A549 (cell line): ENCODE results near the gene MYO1E. TPM values are rescaled to one million over a fixed set of nuclear protein-coding genes. Genes with fewer than 3 reads are reported as not detected.
A peak's percentile ranks its signal among the peaks of the same experiment; 100 is the strongest.

Experiments used
- ATAC-seq, 2 experiments: fragments of 200-7000 bp in 1 of 2; fragments of >200 bp in 1 of 2; cut with Nextera tagmentation in 1 of 2; cut with Tn5 transposase in 1 of 2; 3 replicates each; pipeline versions ENCODE4 v1.8.0 to v1.9.1; 2018 to 2020; ENCODE audit warnings: mild to moderate bottlenecking in 1 of 2, moderate library complexity in 1 of 2
- CTCF ChIA-PET: fragments of 300-600 bp; sonication (Branson Sonifier 250); formaldehyde crosslinking; extraction: SDS; loops from one replicate; lab custom pipeline; 2021; ENCODE audit warnings: antibody characterized with exemption, inconsistent platforms; lab: Yijun Ruan, JAX
- POLR2A ChIA-PET: fragments of 350-600 bp; formaldehyde crosslinking; extraction: SDS; loops from one replicate; lab custom pipeline; 2021; ENCODE audit warnings: antibody characterized with exemption, inconsistent platforms; lab: Yijun Ruan, JAX
- DNase-seq, 2 experiments: peaks; one replicate each; pipeline versions ENCODE4 v3.0.0 to v3.0.0-alpha.2; 2011 to 2016; ENCODE audit warnings: low read depth in 1 of 2, low spot score in 1 of 2
- FAIRE-seq: peaks from 2 replicates; lab custom pipeline; 2011; peaks lifted over from hg19 to GRCh38; lab: Jason Lieb, UNC
- H3K27ac ChIP-seq, 2 experiments: fragments of >200 bp; sonication (Bioruptor Twin); formaldehyde crosslinking; 3 replicates each; pipeline ENCODE4 v1.5.1; 2016 to 2017
- H3K4me1 ChIP-seq: fragments of >200 bp; sonication (Bioruptor Twin); formaldehyde crosslinking; 3 replicates; pipeline ENCODE4 v1.6.1; 2016
- H3K4me2 ChIP-seq: fragments of >200 bp; sonication (Bioruptor Twin); formaldehyde crosslinking; 3 replicates; pipeline ENCODE4 v1.6.1; 2016
- H3K4me3 ChIP-seq: fragments of >200 bp; sonication (Bioruptor Twin); formaldehyde crosslinking; 3 replicates; pipeline ENCODE4 v1.5.1; 2016
- H3K9me3 ChIP-seq: fragments of >200 bp; sonication (Bioruptor Twin); formaldehyde crosslinking; 3 replicates; pipeline ENCODE4 v1.6.1; 2016
- CBX2 ChIP-seq: fragments of 200-600 bp; sonication (generic); IDR thresholded peaks from 2 replicates; pipeline ENCODE4 v1.6.1; 2016; ENCODE audit warnings: low read depth, mild to moderate bottlenecking, borderline replicate concordance
- CBX8 ChIP-seq: fragments of 200-600 bp; sonication (generic); IDR thresholded peaks from 2 replicates; pipeline ENCODE4 v1.6.1; 2016
- EHMT2 ChIP-seq: fragments of 200-600 bp; sonication (generic); IDR thresholded peaks from 2 replicates; pipeline ENCODE4 v1.6.1; 2016; ENCODE audit warnings: antibody characterized with exemption, low read depth, mild to moderate bottlenecking, moderate library complexity
- HOXA7 ChIP-seq: fragments of 250-450 bp; sonication (Bioruptor Pico); IDR thresholded peaks from 2 replicates; pipeline ENCODE4 v1.5.0; 2020; ENCODE audit warnings: mild to moderate bottlenecking, moderate library complexity
- KDM5A ChIP-seq: fragments of 200-600 bp; sonication (generic); IDR thresholded peaks from 2 replicates; pipeline ENCODE4 v1.6.1; 2016; ENCODE audit warnings: antibody characterized with exemption, mild to moderate bottlenecking
- MAFK ChIP-seq: fragments of 450-650 bp; IDR thresholded peaks from 2 replicates; pipeline ENCODE4 v1.6.1; 2014; ENCODE audit not compliant: partially characterized antibody
- MAZ ChIP-seq: fragments of 150-350 bp; IDR thresholded peaks from 2 replicates; pipeline ENCODE4 v1.6.1; 2014; ENCODE audit warnings: antibody characterized with exemption, low read depth, low read length, borderline replicate concordance
- NPAS2 ChIP-seq: fragments of 250-450 bp; sonication (Bioruptor Pico); IDR thresholded peaks from 2 replicates; pipeline ENCODE4 v1.8.0; 2022; ENCODE audit warnings: mild to moderate bottlenecking, moderate library complexity, borderline replicate concordance
- NR3C1 ChIP-seq: fragments of >200 bp; sonication (Bioruptor Twin); formaldehyde crosslinking; IDR thresholded peaks from 3 replicates; pipeline ENCODE4 v1.6.1; 2017
- RAD21 ChIP-seq, 2 experiments: fragments of >200 bp in 1 of 2; sonication (Bioruptor Twin) in 1 of 2; formaldehyde crosslinking in 1 of 2; IDR thresholded peaks in 1 of 2; conservative IDR thresholded peaks in 1 of 2; 2 replicates in 1 of 2; 3 replicates in 1 of 2; pipeline ENCODE4 v1.6.1; 2012 to 2018; ENCODE audit warnings: inconsistent platforms in 1 of 2
- RFX5 ChIP-seq: fragments of 450-650 bp; IDR thresholded peaks from 2 replicates; pipeline ENCODE4 v1.7.1; 2014; ENCODE audit warnings: antibody characterized with exemption, mild to moderate bottlenecking, moderate library complexity
- RNF2 ChIP-seq: fragments of 200-600 bp; sonication (generic); IDR thresholded peaks from 2 replicates; pipeline ENCODE4 v1.6.1; 2016; ENCODE audit warnings: low read depth, mild to moderate bottlenecking, antibody characterized with exemption, moderate library complexity, borderline replicate concordance
- SMC3 ChIP-seq: fragments of >200 bp; sonication (Bioruptor Twin); formaldehyde crosslinking; IDR thresholded peaks from 3 replicates; pipeline ENCODE4 v1.6.1; 2018; ENCODE audit warnings: inconsistent platforms
- ZC3H11A ChIP-seq: fragments of 450-650 bp; IDR thresholded peaks from 2 replicates; pipeline ENCODE4 v1.6.1; 2014; ENCODE audit warnings: antibody characterized with exemption, mild to moderate bottlenecking
- ZNF302 ChIP-seq: fragments of 250-450 bp; sonication (Bioruptor Pico); IDR thresholded peaks from 2 replicates; pipeline ENCODE4 v1.9.0; 2021; ENCODE audit warnings: inconsistent platforms, mild to moderate bottlenecking, moderate library complexity
- WGBS: methylation state at CpG from one replicate; pipeline ENCODE4 v1.1.6; 2017; ENCODE audit errors: missing lambda C conversion rate; 5-methylcytosine and 5-hydroxymethylcytosine counted together
- polyA plus RNA-seq, 4 experiments: library from polyadenylated mRNA; depleted of rRNA in 3 of 4; stranded (reverse); fragments of >200 nt; fragmentation: RNase III in 1 of 4; extraction: RNeasy Plus Mini Kit Qiagen cat#74134 plus additional on column Dnase treatment in 1 of 4; gene quantifications; 2 replicates in 3 of 4; 3 replicates in 1 of 4; pipeline ENCODE4 v1.2.3, GENCODE V29; 2011 to 2017
- TF ChIP-seq, protein P1 (sequence below): fragments of >200 bp; sonication (Bioruptor Twin); formaldehyde crosslinking; IDR thresholded peaks from 3 replicates; pipeline ENCODE4 v1.5.1; 2016
- TF ChIP-seq, protein P2 (sequence below): fragments of 250-450 bp; sonication (Bioruptor Pico); IDR thresholded peaks from 2 replicates; pipeline ENCODE4 v1.5.0; 2021; ENCODE audit warnings: mild to moderate bottlenecking, moderate library complexity, borderline replicate concordance
- TF ChIP-seq, protein P3 (sequence below): fragments of 200-600 bp; sonication (generic); IDR thresholded peaks from 2 replicates; pipeline ENCODE4 v1.6.1; 2016; ENCODE audit warnings: antibody characterized with exemption, mild to moderate bottlenecking, moderate library complexity
- TF ChIP-seq, protein P4 (sequence below): fragments of 150-350 bp; IDR thresholded peaks from 2 replicates; pipeline ENCODE4 v1.6.1; 2014; ENCODE audit warnings: low read depth, mild to moderate bottlenecking, low read length

Gene MYO1E
- polyA plus RNA-seq, 2 of the 4 experiments (the other 2 are of a cell fraction) = 202 to 497 TPM

DNA sequence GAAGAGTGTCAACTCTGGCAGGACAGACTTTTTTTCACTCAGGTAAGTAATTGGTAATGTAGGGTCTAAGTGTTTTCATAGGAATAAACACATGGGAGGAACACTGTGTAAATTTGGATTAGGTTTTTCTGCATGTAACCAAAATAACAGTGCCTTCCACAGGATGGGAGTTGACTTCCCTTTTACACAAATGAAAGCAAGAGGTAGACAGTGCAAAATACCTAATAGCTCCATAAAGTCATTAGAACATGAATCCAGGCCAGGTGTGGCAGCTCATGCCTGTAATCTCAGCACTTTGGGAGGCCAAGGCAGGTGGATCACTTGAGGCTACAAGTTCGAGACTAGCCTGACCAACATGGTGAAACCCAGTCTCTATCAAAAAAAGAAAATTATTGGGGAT, 25.5 kb upstream of the MYO1E start:
- Histone ChIP-seq H3K27ac (no peak overlapping the region), H3K4me2 (no peak overlapping the region), H3K4me1 (peaks cover 14% of the 10 kb centered on the region), H3K4me3 (no peak overlapping the region), H3K9me3 (no peaks in the 10 kb centered on the region)
- TF ChIP-seq CBX2 = no peak
- TF ChIP-seq MAZ = no peak
- no peak for TF ChIP-seq RNF2
- TF ChIP-seq, protein P1, sequence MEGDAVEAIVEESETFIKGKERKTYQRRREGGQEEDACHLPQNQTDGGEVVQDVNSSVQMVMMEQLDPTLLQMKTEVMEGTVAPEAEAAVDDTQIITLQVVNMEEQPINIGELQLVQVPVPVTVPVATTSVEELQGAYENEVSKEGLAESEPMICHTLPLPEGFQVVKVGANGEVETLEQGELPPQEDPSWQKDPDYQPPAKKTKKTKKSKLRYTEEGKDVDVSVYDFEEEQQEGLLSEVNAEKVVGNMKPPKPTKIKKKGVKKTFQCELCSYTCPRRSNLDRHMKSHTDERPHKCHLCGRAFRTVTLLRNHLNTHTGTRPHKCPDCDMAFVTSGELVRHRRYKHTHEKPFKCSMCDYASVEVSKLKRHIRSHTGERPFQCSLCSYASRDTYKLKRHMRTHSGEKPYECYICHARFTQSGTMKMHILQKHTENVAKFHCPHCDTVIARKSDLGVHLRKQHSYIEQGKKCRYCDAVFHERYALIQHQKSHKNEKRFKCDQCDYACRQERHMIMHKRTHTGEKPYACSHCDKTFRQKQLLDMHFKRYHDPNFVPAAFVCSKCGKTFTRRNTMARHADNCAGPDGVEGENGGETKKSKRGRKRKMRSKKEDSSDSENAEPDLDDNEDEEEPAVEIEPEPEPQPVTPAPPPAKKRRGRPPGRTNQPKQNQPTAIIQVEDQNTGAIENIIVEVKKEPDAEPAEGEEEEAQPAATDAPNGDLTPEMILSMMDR = no peak
- no peak for TF ChIP-seq NR3C1
- TF ChIP-seq EHMT2 = no peak
- TF ChIP-seq RAD21 (conservative IDR thresholded peaks at IDR 0.05 in 1 of 2, IDR thresholded peaks at IDR 0.05 in 1 of 2) = no peak
- no peak for TF ChIP-seq ZNF302 (CRISPR knock-in tag)
- TF ChIP-seq KDM5A = no peak
- TF ChIP-seq, protein P2, sequence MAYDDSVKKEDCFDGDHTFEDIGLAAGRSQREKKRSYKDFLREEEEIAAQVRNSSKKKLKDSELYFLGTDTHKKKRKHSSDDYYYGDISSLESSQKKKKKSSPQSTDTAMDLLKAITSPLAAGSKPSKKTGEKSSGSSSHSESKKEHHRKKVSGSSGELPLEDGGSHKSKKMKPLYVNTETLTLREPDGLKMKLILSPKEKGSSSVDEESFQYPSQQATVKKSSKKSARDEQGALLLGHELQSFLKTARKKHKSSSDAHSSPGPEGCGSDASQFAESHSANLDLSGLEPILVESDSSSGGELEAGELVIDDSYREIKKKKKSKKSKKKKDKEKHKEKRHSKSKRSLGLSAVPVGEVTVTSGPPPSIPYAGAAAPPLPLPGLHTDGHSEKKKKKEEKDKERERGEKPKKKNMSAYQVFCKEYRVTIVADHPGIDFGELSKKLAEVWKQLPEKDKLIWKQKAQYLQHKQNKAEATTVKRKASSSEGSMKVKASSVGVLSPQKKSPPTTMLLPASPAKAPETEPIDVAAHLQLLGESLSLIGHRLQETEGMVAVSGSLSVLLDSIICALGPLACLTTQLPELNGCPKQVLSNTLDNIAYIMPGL (CRISPR knock-in tag) = no peak
- no peak for TF ChIP-seq CBX8
- TF ChIP-seq, protein P3, sequence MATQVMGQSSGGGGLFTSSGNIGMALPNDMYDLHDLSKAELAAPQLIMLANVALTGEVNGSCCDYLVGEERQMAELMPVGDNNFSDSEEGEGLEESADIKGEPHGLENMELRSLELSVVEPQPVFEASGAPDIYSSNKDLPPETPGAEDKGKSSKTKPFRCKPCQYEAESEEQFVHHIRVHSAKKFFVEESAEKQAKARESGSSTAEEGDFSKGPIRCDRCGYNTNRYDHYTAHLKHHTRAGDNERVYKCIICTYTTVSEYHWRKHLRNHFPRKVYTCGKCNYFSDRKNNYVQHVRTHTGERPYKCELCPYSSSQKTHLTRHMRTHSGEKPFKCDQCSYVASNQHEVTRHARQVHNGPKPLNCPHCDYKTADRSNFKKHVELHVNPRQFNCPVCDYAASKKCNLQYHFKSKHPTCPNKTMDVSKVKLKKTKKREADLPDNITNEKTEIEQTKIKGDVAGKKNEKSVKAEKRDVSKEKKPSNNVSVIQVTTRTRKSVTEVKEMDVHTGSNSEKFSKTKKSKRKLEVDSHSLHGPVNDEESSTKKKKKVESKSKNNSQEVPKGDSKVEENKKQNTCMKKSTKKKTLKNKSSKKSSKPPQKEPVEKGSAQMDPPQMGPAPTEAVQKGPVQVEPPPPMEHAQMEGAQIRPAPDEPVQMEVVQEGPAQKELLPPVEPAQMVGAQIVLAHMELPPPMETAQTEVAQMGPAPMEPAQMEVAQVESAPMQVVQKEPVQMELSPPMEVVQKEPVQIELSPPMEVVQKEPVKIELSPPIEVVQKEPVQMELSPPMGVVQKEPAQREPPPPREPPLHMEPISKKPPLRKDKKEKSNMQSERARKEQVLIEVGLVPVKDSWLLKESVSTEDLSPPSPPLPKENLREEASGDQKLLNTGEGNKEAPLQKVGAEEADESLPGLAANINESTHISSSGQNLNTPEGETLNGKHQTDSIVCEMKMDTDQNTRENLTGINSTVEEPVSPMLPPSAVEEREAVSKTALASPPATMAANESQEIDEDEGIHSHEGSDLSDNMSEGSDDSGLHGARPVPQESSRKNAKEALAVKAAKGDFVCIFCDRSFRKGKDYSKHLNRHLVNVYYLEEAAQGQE = no peak
- TF ChIP-seq NPAS2 (CRISPR knock-in tag) = no peak
- no peak for TF ChIP-seq MAFK
- no peak for TF ChIP-seq RFX5
- no peak for TF ChIP-seq ZC3H11A
- no peak for TF ChIP-seq HOXA7 (CRISPR knock-in tag)
- 94% methylated on average over 1 of the region's 1 CpG for WGBS
- FAIRE-seq (no peak), ATAC-seq (no peak), DNase-seq (no peak)
- POLR2A ChIA-PET = interaction anchor here (0.6 kb wide), 1 partner anchor 68 kb away, joined by 3 read pairs; no protein-coding TSS in a partner anchor
- CTCF ChIA-PET = interaction anchor here (0.5 to 4.4 kb wide), 3 partner anchors 8 to 16 kb away, joined by 3 to 15 read pairs (median 3); no protein-coding TSS in a partner anchor

DNA sequence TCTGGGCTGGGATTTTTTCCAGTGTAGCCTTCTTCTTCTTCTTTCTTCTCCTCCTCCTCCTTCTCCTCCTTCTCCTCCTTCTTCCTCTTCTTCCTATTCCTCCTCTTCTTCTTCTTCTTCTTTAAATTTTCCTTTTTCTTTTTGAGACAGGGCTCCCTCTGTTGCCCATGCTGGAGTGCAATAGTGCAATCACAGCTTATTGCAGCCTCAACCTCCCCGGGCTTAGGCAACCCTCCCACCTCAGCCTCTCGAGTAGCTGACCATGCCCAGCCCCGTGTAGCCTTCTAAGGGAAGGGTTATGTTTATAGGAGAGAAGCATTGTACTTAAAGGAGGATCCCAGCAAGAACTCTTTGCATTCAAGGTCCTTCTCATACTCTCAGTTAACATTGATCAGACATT, 24.0 kb upstream of the MYO1E start:
- 30% methylated on average over 3 of the region's 3 CpGs for WGBS
- Histone ChIP-seq H3K27ac (peak overlapping the region; percentile 29 to 49; a peak in 5 of 6 replicates), H3K4me2 (peak overlapping the region; percentile 64), H3K9me3 (no peaks in the 10 kb centered on the region), H3K4me3 (no peak overlapping the region), H3K4me1 (peaks cover 14% of the 10 kb centered on the region)
- ChIA-PET POLR2A (no interaction called here), CTCF (interaction anchor here (0.6 to 4.4 kb wide), 9 partner anchors 8 to 150 kb away, joined by 3 to 15 read pairs (median 4); no protein-coding TSS in a partner anchor)
- TF ChIP-seq, protein P4, sequence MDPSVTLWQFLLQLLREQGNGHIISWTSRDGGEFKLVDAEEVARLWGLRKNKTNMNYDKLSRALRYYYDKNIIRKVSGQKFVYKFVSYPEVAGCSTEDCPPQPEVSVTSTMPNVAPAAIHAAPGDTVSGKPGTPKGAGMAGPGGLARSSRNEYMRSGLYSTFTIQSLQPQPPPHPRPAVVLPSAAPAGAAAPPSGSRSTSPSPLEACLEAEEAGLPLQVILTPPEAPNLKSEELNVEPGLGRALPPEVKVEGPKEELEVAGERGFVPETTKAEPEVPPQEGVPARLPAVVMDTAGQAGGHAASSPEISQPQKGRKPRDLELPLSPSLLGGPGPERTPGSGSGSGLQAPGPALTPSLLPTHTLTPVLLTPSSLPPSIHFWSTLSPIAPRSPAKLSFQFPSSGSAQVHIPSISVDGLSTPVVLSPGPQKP = no peak
- TF ChIP-seq RAD21 (conservative IDR thresholded peaks at IDR 0.05 in 1 of 2, IDR thresholded peaks at IDR 0.05 in 1 of 2) = peak; percentile 30 to 34; a peak in 2 of 5 replicates
- peak; percentile 34; the same call in 2 of the 3 replicates for TF ChIP-seq SMC3
- peak; percentile 49 for FAIRE-seq
- peak in 1 of 2 experiments; percentile 56; a peak in 3 of 6 replicates for ATAC-seq
- DNase-seq = no peak
